ENCODE results near the gene CANX. TPM values are rescaled to one million over a fixed set of nuclear protein-coding genes. Genes with fewer than 3 reads are reported as not detected.

CANX gene
- total RNA-seq, 1 donor, result 273 TPM

DNA sequence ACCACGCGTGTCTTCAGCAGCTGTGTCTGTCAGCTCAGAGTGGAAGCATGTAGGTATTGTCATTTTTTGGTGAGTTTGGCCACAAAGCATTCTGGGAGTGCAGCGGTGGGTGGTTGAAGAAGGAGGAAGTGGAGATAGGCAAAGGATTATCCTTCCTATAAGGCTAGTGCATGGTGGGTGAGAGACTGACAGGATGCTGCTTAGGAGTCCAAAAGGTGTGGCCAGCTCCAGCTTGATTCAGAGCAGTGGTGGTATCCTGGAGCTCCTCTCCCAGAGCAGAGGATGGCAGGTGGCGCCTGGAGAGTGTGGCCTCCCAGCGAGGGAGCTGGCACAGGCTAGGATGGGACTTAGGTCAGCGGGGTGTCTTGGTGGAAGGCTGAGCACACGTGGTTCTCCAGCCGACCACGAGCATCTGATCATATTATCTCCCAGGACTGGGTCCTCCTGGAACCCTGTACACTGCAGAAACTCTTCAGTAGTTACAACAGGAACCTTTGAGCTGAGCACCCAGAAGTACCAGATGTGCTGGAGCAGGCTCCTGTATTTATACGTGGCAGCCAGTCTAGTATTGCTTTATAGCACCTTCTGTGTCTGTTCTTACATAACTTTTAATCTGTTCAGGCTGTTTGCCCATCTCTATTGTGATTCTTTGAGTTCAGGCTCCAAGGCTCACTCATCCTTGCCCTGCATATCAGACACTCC is 63.5 kb downstream of the CANX start:
- Histone ChIP-seq H3K27me3 (ENCODE audit: insufficient read depth, low read length) (no peaks in the 10 kb centered on the region), H3K4me1 (ENCODE audit: insufficient read depth, low read length) (peaks cover 94% of the 10 kb centered on the region), H3K4me3 (ENCODE audit: low read length) (no peak overlapping the region), H3K9me3 (ENCODE audit: low read depth, low read length) (no peaks in the 10 kb centered on the region)

DNA sequence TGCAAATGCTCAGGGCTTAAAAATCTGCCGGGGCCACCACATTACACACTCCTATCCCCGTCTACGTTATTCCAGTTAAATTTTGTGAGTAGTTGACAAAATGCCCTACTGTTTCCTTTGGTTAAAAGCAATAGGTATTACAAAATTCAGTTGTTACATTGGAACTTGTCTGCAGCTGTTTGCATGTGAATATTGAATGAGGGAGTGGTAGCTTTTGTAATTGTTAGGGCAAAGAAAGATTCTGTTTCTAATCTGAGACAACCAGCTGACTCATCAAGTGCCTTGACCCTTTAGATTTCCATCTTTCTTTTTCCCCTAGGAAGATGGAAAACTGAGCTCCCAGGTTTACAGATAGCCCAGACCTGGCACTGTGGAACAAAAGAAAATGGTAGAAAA is 64.0 kb downstream of the CANX start:
- no peaks in the 10 kb centered on the region for H3K9me3 ChIP-seq (ENCODE audit: low read depth, low read length)
- no peak overlapping the region for H3K4me3 ChIP-seq (ENCODE audit: low read length)
- peaks cover 94% of the 10 kb centered on the region for H3K4me1 ChIP-seq (ENCODE audit: insufficient read depth, low read length)
- H3K27me3 ChIP-seq (ENCODE audit: insufficient read depth, low read length), result no peaks in the 10 kb centered on the region

DNA sequence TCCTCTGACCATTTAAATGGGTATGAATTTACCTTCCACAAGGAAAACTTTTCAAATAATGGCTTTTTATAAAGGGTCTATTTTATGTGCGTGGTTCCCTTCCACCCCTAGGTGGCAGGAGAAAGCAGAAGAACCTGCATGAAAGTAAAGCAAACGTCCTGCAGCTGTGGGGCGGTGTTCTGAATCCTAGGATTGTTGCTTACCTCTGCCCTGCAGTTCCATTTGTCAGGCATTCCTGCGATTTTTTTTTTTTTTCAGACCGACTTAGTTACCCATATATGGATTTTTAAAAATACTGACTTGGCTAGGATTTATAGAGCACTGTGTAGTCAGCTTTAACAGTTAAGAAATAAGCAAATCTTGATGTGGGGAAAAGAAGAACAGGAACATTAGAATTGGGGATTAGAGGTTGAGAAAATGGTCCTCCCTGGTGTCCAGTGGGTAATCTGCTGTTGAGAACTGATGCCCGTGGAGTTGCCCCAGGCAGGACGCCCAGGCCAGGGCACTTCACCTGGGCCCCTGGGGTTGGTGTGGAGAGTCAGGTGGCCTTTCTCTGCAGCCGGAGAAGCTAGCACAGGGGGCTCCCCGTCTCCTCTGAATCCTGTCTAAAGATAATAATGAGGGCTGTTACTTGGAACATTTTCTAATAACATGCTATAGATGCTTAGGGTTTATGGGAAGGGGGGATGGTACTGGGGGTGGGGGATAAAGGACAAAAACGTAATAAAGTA is 64.6 kb downstream of the CANX start:
- H3K4me1 ChIP-seq (ENCODE audit: insufficient read depth, low read length), result peaks cover 93% of the 10 kb centered on the region
- H3K27me3 ChIP-seq (ENCODE audit: insufficient read depth, low read length), result no peaks in the 10 kb centered on the region
- no peaks in the 10 kb centered on the region for H3K9me3 ChIP-seq (ENCODE audit: low read depth, low read length)
- no peak overlapping the region for H3K4me3 ChIP-seq (ENCODE audit: low read length)

DNA sequence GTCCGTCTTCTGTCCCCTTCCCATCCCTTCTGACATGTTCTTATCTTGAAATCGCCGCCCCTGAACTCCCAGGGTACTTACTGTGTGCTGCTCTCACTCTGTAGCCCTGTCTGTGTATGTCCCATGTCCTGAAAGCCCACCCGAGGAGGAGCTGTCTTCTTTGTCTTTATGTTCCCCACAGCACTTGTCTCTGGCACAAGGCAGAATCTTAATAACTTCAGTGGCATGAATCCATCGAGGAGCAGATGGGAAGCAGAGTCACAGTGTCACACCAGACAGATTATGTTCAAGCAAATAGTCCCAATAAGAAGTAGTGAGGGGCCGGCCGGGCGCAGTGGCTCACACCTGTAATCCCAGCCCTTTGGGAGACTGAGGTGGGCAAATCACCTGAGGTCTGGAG is 65.3 kb downstream of the CANX start:
- H3K9me3 ChIP-seq (ENCODE audit: low read depth, low read length), result no peaks in the 10 kb centered on the region
- no peaks in the 10 kb centered on the region for H3K27me3 ChIP-seq (ENCODE audit: insufficient read depth, low read length)

DNA sequence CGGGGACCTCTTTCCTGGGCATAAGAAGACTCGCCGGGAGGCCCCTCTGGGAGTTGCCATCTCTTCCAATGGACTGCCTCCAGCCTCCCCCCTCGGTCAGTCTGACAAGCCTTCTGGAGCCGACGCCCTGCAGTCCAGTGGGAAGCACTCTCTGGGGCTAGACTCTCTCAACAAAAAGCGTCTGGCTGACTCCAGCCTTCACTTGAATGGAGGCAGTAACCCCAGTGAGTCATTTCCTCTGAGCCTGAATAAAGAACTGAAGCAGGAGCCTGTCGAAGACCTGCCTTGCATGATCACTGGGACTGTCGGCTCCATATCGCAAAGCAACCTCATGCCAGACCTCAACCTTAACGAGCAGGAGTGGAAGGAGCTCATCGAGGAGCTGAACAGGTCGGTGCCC is 66.6 kb downstream of the CANX start:
- H3K4me3 ChIP-seq (ENCODE audit: low read length), result no peak overlapping the region
- no peaks in the 10 kb centered on the region for H3K27me3 ChIP-seq (ENCODE audit: insufficient read depth, low read length)
- H3K9me3 ChIP-seq (ENCODE audit: low read depth, low read length), result no peaks in the 10 kb centered on the region
- peaks cover 88% of the 10 kb centered on the region for H3K4me1 ChIP-seq (ENCODE audit: insufficient read depth, low read length)

More for the DNA sequence above, 65.3 kb downstream of the CANX start:
- Histone ChIP-seq H3K4me1 (ENCODE audit: insufficient read depth, low read length) (peaks cover 90% of the 10 kb centered on the region), H3K4me3 (ENCODE audit: low read length) (no peak overlapping the region)

DNA sequence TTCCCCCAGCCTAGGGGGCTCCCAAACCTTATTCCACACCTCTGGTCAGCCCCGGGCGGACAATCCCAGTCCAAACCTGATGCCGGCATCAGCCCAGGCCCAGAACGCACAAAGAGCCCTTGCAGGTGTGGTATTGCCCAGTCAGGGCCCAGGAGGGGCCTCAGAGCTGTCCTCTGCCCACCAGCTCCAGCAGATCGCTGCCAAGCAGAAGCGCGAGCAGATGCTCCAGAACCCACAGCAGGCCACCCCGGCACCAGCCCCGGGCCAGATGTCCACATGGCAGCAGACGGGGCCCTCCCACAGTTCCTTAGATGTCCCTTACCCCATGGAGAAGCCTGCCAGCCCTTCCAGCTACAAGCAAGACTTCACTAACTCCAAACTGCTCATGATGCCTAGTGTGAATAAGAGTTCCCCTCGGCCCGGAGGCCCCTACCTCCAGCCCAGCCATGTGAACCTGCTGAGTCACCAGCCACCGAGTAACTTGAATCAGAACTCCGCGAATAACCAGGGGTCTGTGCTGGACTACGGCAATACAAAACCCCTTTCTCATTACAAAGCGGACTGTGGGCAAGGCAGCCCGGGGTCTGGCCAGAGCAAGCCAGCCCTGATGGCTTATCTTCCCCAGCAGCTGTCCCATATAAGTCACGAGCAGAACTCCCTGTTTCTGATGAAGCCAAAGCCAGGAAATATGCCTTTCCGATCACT is 67.4 kb downstream of the CANX start:
- Histone ChIP-seq H3K27me3 (ENCODE audit: insufficient read depth, low read length) (no peaks in the 10 kb centered on the region), H3K9me3 (ENCODE audit: low read depth, low read length) (no peaks in the 10 kb centered on the region), H3K4me1 (ENCODE audit: insufficient read depth, low read length) (peaks cover 88% of the 10 kb centered on the region), H3K4me3 (ENCODE audit: low read length) (no peak overlapping the region)

DNA sequence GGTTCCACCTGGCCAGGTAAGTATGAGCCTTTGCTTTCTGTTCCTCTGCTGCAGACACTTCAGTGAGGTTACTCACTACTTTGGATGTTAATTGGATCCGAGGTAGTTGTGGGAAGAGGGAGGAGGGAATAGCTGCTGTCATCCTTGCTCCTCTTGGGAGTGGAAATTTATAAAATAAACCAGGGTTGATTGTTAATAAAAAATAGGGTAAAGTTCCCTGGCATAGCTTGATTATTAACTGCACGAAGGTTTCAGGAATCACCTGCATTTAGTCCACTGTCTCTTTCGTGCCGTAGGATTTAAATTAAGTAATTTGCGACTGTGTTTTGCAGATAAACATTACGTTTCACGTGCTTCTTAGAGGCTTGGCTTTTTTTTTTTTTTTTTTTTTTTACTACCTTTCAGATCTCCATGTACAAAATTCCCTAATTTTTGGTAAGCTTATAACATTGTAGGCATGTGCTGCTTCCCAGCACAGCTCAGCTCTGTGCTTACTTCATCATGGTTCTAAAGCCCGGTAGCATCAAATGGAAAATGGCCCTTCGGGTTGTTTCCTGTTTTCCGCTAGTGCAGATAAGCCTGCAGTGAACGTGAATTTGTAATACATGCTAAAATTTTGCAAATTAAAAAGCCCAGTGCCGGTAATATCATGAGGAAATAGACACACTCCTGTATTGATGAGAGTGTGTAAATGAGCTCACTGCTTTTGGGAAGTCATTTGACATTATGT is 68.1 kb downstream of the CANX start:
- H3K27me3 ChIP-seq (ENCODE audit: insufficient read depth, low read length), result no peaks in the 10 kb centered on the region
- H3K4me1 ChIP-seq (ENCODE audit: insufficient read depth, low read length), result peaks cover 89% of the 10 kb centered on the region
- no peak overlapping the region for H3K4me3 ChIP-seq (ENCODE audit: low read length)
- no peaks in the 10 kb centered on the region for H3K9me3 ChIP-seq (ENCODE audit: low read depth, low read length)

DNA sequence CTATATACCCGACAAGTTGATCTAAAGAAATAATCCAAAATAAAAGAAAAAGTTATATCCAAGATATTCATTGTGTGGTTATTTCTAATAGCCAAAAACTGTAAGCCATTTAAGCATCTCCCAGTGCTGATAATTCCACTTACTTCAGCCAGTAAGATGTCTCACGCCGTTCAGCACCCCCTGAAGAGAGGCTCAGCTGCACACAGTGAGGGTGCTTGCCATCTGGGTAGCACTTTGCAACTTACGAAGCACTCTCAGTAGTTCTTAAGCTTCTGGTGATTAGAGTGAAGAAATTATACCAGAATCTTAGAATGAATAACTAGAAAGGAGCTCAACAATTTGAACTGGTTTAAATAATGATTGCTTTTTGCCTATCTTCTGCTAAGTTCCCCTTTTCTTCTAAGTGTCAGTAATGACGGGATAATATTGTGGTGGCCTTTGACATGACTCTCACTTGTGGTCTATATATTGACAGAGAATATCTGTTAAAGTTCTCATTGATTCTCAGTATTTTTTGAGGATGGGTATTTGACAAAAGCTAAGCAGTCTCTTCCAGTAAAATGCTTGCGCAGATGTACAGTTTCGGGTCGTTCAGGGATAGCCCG is 68.8 kb downstream of the CANX start:
- Histone ChIP-seq H3K4me1 (ENCODE audit: insufficient read depth, low read length) (peaks cover 89% of the 10 kb centered on the region), H3K27me3 (ENCODE audit: insufficient read depth, low read length) (no peaks in the 10 kb centered on the region), H3K9me3 (ENCODE audit: low read depth, low read length) (no peaks in the 10 kb centered on the region), H3K4me3 (ENCODE audit: low read length) (no peak overlapping the region)

DNA sequence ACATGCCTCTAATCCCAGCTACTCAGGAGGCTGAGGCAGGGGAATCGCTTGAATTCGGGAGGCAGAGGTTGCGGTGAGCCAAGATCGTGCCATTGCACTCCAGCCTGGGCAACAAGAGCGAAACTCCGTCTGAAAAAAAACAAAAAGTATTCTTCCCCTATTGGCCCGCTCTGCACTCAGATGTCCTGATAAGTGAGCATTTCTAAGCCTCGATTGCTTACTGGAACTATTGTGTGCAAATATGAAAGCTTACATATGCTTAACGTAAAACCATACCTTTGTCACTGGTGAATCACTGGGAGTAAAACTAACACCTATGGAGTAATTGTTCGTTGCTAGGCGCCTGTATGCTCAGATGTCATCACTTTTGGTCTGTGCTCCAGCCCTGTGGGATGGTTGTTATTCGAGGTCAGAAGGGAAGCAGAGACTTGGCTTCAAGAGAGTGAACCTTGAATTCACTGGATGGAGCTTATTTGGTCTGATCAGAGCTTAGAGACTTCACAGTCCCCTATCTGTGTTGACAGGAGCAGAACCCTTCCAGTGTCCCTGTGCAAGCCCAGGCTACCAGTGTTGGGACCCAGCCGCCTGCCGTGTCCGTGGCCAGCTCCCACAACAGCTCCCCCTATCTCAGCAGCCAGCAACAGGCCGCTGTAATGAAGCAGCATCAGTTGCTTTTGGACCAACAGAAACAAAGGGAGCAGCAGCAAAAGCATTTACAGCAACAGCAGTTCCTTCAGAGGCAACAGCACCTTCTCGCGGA is 69.7 kb downstream of the CANX start:
- H3K4me1 ChIP-seq (ENCODE audit: insufficient read depth, low read length), result peaks cover 82% of the 10 kb centered on the region
- H3K9me3 ChIP-seq (ENCODE audit: low read depth, low read length), result no peaks in the 10 kb centered on the region
- no peak overlapping the region for H3K4me3 ChIP-seq (ENCODE audit: low read length)
- H3K27me3 ChIP-seq (ENCODE audit: insufficient read depth, low read length), result no peaks in the 10 kb centered on the region

DNA sequence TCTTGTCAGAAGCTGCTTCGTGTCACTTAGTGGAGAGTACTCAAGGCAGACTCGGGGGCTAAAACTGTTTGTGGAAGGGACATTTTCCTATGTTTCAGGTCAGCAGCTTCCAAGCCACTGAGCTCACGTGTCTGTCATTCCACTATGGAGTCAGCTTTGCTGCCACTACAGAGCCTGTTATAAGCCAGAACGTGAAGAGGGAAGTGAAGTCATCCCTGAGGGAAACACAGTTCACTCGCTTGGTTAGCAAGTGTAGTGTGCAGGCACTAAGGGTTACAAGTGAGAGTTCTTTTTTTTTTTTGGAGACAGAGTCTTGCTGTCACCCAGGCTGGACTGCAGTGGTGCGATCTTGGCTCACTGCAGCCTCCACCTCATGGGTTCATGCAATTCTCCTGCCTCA is 70.5 kb downstream of the CANX start:
- Histone ChIP-seq H3K4me1 (ENCODE audit: insufficient read depth, low read length) (peaks cover 75% of the 10 kb centered on the region), H3K4me3 (ENCODE audit: low read length) (no peak overlapping the region), H3K9me3 (ENCODE audit: low read depth, low read length) (no peaks in the 10 kb centered on the region), H3K27me3 (ENCODE audit: insufficient read depth, low read length) (no peaks in the 10 kb centered on the region)

DNA sequence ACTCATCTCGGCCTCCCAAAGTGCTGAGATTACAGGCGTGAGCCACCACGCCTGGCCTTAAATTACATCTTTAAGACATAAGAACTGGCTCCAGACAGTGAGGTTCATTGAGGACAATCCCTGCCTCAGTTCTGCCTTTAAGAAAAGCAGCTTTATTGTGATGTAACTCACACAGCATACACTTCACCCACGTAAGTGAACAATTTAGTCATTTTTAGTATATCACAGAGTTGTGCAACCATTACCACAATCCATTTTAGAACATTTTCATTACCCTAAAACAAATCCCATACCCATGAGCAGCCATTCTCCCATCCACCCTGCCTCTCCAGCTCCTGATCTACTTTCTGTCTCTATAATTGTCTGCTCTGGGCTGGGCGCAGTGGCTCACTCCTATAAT is 71.0 kb downstream of the CANX start:
- Histone ChIP-seq H3K27me3 (ENCODE audit: insufficient read depth, low read length) (no peaks in the 10 kb centered on the region), H3K4me1 (ENCODE audit: insufficient read depth, low read length) (peaks cover 74% of the 10 kb centered on the region), H3K4me3 (ENCODE audit: low read length) (no peak overlapping the region), H3K9me3 (ENCODE audit: low read depth, low read length) (no peaks in the 10 kb centered on the region)

DNA sequence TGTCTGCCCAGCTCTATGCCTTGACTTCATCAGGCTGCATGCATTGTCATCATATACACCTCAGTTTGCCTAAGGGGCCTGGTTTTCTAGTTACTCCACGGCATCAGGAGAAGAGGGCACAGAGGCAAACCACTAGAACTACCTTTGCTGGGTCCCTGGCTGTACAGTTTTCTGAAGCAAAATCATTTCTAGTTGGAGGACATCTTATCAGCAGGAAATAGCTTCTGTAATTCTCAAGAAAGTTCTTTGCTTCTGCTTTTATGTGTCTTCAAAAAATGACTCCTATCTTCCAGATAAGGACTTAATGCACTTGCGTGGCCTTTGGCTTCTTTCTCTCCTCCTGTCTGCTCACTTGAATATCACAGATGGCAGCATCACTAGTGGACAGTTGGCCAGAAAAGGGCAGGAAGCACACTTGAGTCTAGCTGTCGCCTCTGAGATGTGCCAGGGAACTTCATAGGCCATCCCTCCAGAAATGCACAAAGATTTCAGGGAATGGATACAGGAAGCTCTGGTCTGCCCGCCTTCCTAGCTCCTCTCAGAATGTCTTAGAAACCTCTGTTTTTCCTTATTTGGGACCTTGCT is 72.6 kb downstream of the CANX start:
- no peaks in the 10 kb centered on the region for H3K27me3 ChIP-seq (ENCODE audit: insufficient read depth, low read length)
- no peak overlapping the region for H3K4me3 ChIP-seq (ENCODE audit: low read length)
- H3K4me1 ChIP-seq (ENCODE audit: insufficient read depth, low read length), result peaks cover 71% of the 10 kb centered on the region
- H3K9me3 ChIP-seq (ENCODE audit: low read depth, low read length), result no peaks in the 10 kb centered on the region

DNA sequence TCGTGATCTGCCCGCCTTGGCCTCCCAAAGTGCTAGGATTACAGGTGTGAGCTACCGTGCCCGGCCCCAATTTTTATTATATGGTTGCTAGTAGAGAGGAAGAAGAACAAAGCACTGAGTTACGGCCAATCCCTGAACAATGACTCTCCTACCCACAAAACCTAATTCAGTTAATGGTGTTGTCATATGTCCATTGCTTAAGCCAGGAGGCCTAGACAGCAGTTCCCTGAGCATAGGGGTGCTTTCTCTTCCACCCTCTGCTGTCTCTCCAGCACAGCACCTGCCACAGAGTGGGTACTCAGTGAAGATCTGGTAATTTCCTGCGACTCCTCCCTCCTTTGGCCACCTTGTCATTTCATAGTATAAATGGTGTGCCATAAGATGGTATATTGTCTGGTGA is 73.6 kb downstream of the CANX start:
- no peak overlapping the region for H3K4me3 ChIP-seq (ENCODE audit: low read length)
- H3K4me1 ChIP-seq (ENCODE audit: insufficient read depth, low read length), result peaks cover 67% of the 10 kb centered on the region
- no peaks in the 10 kb centered on the region for H3K9me3 ChIP-seq (ENCODE audit: low read depth, low read length)
- H3K27me3 ChIP-seq (ENCODE audit: insufficient read depth, low read length), result no peaks in the 10 kb centered on the region

DNA sequence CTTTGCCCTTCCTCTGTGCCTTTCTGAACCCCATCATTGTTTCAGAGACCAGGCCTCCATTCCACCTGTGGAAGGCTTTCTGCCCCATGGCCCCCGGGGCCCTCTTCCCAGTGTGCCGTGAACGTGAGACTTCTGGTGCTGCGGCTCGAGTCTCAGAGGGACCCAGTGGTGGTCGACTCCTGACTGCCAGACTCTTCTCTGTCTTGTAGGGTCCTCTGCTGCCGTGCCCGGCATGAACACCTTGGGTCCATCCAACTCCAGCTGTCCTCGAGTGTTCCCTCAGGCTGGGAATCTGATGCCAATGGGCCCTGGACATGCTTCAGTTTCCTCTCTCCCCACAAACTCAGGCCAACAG is 74.9 kb downstream of the CANX start:
- H3K4me1 ChIP-seq (ENCODE audit: insufficient read depth, low read length), result peaks cover 72% of the 10 kb centered on the region
- no peak overlapping the region for H3K4me3 ChIP-seq (ENCODE audit: low read length)

More for the DNA sequence above, 74.9 kb downstream of the CANX start:
- H3K27me3 ChIP-seq (ENCODE audit: insufficient read depth, low read length), result no peaks in the 10 kb centered on the region
- no peaks in the 10 kb centered on the region for H3K9me3 ChIP-seq (ENCODE audit: low read depth, low read length)
